GM23338 (cell line): ENCODE results near the gene CADM4. TPM values are rescaled to one million over a fixed set of nuclear protein-coding genes. Genes with fewer than 3 reads are reported as not detected.
A peak's percentile ranks its signal among the peaks of the same experiment; 100 is the strongest.

Experiments used
- ATAC-seq: fragments of 200-7000 bp; cut with Tn5 transposase; 3 replicates; pipeline ENCODE4 v1.9.1; 2020
- DNase-seq: peaks from one replicate; pipeline ENCODE4 v3.0.0-alpha.2; 2015; ENCODE audit warnings: low spot score
- H2AFZ ChIP-seq: fragments of 200-600 bp; sonication (generic); 2 replicates; pipeline ENCODE4 v1.8.0; 2016; ENCODE audit warnings: antibody characterized with exemption, mild to moderate bottlenecking, moderate library complexity
- H3F3A ChIP-seq: fragments of 200-600 bp; sonication (generic); replicated peaks from 2 replicates; pipeline ENCODE4 v1.8.0; 2017; ENCODE audit warnings: antibody characterized with exemption, mixed run types, low read depth
- H3K27ac ChIP-seq: fragments of 200-600 bp; sonication (generic); 2 replicates; pipeline ENCODE4 v1.6.1; 2016; ENCODE audit warnings: low read depth
- H3K27me3 ChIP-seq: fragments of 200-600 bp; sonication (generic); 2 replicates; pipeline ENCODE4 v1.8.0; 2016; ENCODE audit warnings: mild to moderate bottlenecking, mixed run types, moderate library complexity; ENCODE audit not compliant: insufficient read depth
- H3K36me3 ChIP-seq: fragments of 200-600 bp; sonication (generic); 2 replicates; pipeline ENCODE4 v1.8.0; 2016; ENCODE audit warnings: mild to moderate bottlenecking; ENCODE audit not compliant: insufficient read depth
- H3K4me1 ChIP-seq: fragments of 200-600 bp; sonication (generic); 2 replicates; pipeline ENCODE4 v1.8.0; 2016; ENCODE audit warnings: mild to moderate bottlenecking, moderate library complexity; ENCODE audit not compliant: insufficient read depth
- H3K4me2 ChIP-seq: fragments of 200-600 bp; sonication (generic); 2 replicates; pipeline ENCODE4 v1.7.1; 2017; ENCODE audit warnings: mixed run types
- H3K4me3 ChIP-seq: fragments of 200-600 bp; sonication (generic); 2 replicates; pipeline ENCODE4 v1.6.1; 2016; ENCODE audit warnings: mixed run types
- H3K79me2 ChIP-seq: fragments of 200-600 bp; sonication (generic); replicated peaks from 2 replicates; pipeline ENCODE4 v1.8.0; 2017; ENCODE audit warnings: mild to moderate bottlenecking; ENCODE audit not compliant: insufficient read depth
- H3K9me2 ChIP-seq: fragments of 200-600 bp; sonication (generic); 2 replicates; pipeline ENCODE4 v1.8.0; 2017; ENCODE audit not compliant: insufficient read depth
- H4K20me1 ChIP-seq: fragments of 200-600 bp; sonication (generic); replicated peaks from 2 replicates; pipeline ENCODE4 v1.8.0; 2017; ENCODE audit warnings: mild to moderate bottlenecking; ENCODE audit not compliant: insufficient read depth
- H3K27ac Mint-ChIP-seq: 2 replicates; pipeline ENCODE4 v1.8.0; 2020; ENCODE audit warnings: inconsistent platforms, mild to moderate bottlenecking, moderate library complexity, mixed read lengths
- H3K27me3 Mint-ChIP-seq: 3 replicates; pipeline ENCODE4 v1.8.0; 2022; ENCODE audit warnings: low read depth, mild to moderate bottlenecking, moderate library complexity, mixed read lengths, inconsistent platforms; ENCODE audit not compliant: insufficient read depth, poor library complexity
- H3K36me3 Mint-ChIP-seq: 3 replicates; pipeline ENCODE4 v1.8.0; 2021; ENCODE audit warnings: low read depth, mild to moderate bottlenecking, inconsistent platforms, moderate library complexity, mixed read lengths
- H3K4me1 Mint-ChIP-seq: 3 replicates; pipeline ENCODE4 v1.8.0; 2020; ENCODE audit warnings: mild to moderate bottlenecking, inconsistent platforms, mixed read lengths
- H3K4me3 Mint-ChIP-seq: 3 replicates; pipeline ENCODE4 v1.8.0; 2021; ENCODE audit warnings: moderate library complexity, mild to moderate bottlenecking, inconsistent platforms, mixed read lengths
- H3K9me3 Mint-ChIP-seq: 3 replicates; pipeline ENCODE4 v1.8.0; 2020; ENCODE audit warnings: moderate library complexity, mild to moderate bottlenecking, inconsistent platforms, mixed read lengths
- CREB1 ChIP-seq: fragments of 250-450 bp; sonication (Bioruptor Pico); IDR thresholded peaks from 2 replicates; pipeline ENCODE4 v1.5.0; 2020; ENCODE audit warnings: low read depth, mild to moderate bottlenecking, moderate library complexity
- CTCF ChIP-seq, 2 experiments: fragments of 200-600 bp in 1 of 2; sonication (generic) in 1 of 2; conservative IDR thresholded peaks; 2 replicates each; pipeline versions ENCODE4 v1.5.1 to v1.6.1; 2016 to 2017; ENCODE audit warnings: antibody characterized with exemption in 2 of 2, low read depth in 2 of 2, mild to moderate bottlenecking in 2 of 2, moderate library complexity in 1 of 2
- ETS1 ChIP-seq: IDR thresholded peaks from 2 replicates; pipeline ENCODE4 v1.6.1; 2016; ENCODE audit warnings: antibody characterized with exemption
- EZH2 ChIP-seq: fragments of 200-600 bp; sonication (generic); IDR thresholded peaks from one replicate; pipeline ENCODE4 v1.8.0; 2017; ENCODE audit warnings: antibody characterized with exemption, mild to moderate bottlenecking, low read depth; ENCODE audit not compliant: unreplicated experiment
- EZH2phosphoT487 ChIP-seq: fragments of 200-600 bp; sonication (generic); IDR thresholded peaks from one replicate; pipeline ENCODE4 v1.8.1; 2018; ENCODE audit warnings: antibody characterized with exemption; ENCODE audit not compliant: unreplicated experiment
- JUNB ChIP-seq: IDR thresholded peaks from one replicate; pipeline ENCODE4 v1.6.1; 2016; ENCODE audit warnings: antibody characterized with exemption; ENCODE audit not compliant: unreplicated experiment
- NANOG ChIP-seq: IDR thresholded peaks from 2 replicates; pipeline ENCODE4 v1.6.1; 2016; ENCODE audit warnings: antibody characterized with exemption, borderline replicate concordance
- POLR2AphosphoS5 ChIP-seq: IDR thresholded peaks from 2 replicates; pipeline ENCODE4 v1.6.1; 2016; ENCODE audit warnings: antibody characterized with exemption, low read depth
- REST ChIP-seq: IDR thresholded peaks from one replicate; pipeline ENCODE4 v1.6.1; 2018; ENCODE audit warnings: antibody characterized with exemption; ENCODE audit not compliant: unreplicated experiment
- STAT1 ChIP-seq: IDR thresholded peaks from one replicate; pipeline ENCODE4 v1.6.1; 2016; ENCODE audit warnings: antibody characterized with exemption; ENCODE audit not compliant: unreplicated experiment
- ZNF114 ChIP-seq: fragments of 250-450 bp; sonication (Bioruptor Pico); IDR thresholded peaks from 2 replicates; pipeline ENCODE4 v1.5.0; 2020; ENCODE audit warnings: mild to moderate bottlenecking, moderate library complexity
- ZNF331 ChIP-seq: fragments of 250-450 bp; sonication (Bioruptor Pico); IDR thresholded peaks from 2 replicates; pipeline ENCODE4 v1.5.0; 2020; ENCODE audit warnings: low read depth, mild to moderate bottlenecking, moderate library complexity
- polyA plus RNA-seq: library from polyadenylated mRNA; unstranded; fragments of >200 nt; fragmentation: Nextera tagmentation; extraction: Ambion mirVana; gene quantifications from 2 replicates; pipeline ENCODE4 v1.2.1, GENCODE V29; 2016
- total RNA-seq: library from RNA; depleted of rRNA; stranded (reverse); fragments of >200 nt; shearing (Covaris generic); gene quantifications from 2 replicates; pipeline ENCODE4 v1.2.3, GENCODE V29; 2014

Gene CADM4
- total and polyA plus RNA-seq, 2 experiments from 2014 or later = 3.7 to 21.2 TPM

GRCh38 chr19:43598445-43599240 lies 41.0 kb downstream of the CADM4 start:
- no peak for DNase-seq
- peaks cover 23% of the 10 kb centered on the region for H3K79me2 ChIP-seq

More at GRCh38 chr19:43598445-43599240, 41.0 kb downstream of the CADM4 start:
- H3K27me3 ChIP-seq = no peaks in the 10 kb centered on the region
- no peak for ATAC-seq
- H3F3A ChIP-seq = 0 out of 2 replicates have a peak, but pooled peaks cover 11% of the 10 kb centered on the region
- TF ChIP-seq JUNB = no peak
- TF ChIP-seq ETS1 = no peak
- no peak for TF ChIP-seq STAT1
- TF ChIP-seq POLR2AphosphoS5 = no peak
- TF ChIP-seq EZH2phosphoT487 = no peak
- no peak for TF ChIP-seq CTCF (conservative IDR thresholded peaks at IDR 0.05; ENCODE audit: low read depth in 2 of 2)
- TF ChIP-seq CREB1 (CRISPR knock-in tag) = no peak
- no peak for TF ChIP-seq EZH2
- TF ChIP-seq ZNF331 = no peak
- TF ChIP-seq ZNF114 = no peak
- TF ChIP-seq REST = no peak
- TF ChIP-seq NANOG = no peak
- no peak overlapping the region for H3K27ac ChIP-seq
- no peak overlapping the region for H3K4me2 ChIP-seq
- Mint-ChIP-seq H3K4me3 (peak overlapping the region; percentile 16; the same call in 1 of the 3 replicates), H3K27ac (no peak overlapping the region), H3K4me1 (peaks cover 14% of the 10 kb centered on the region), H3K9me3 (peaks cover 2% of the 10 kb centered on the region; the same call in 2 of the 3 replicates), H3K27me3 (peaks cover 14% of the 10 kb centered on the region), H3K36me3 (peaks cover 9% of the 10 kb centered on the region)
- no peak overlapping the region for H3K4me3 ChIP-seq
- H4K20me1 ChIP-seq = peaks cover 8% of the 10 kb centered on the region; the same call in 1 of the 2 replicates
- H2AFZ ChIP-seq = no peak overlapping the region
- H3K36me3 ChIP-seq = peaks cover 7% of the 10 kb centered on the region; the same call in 1 of the 2 replicates
- H3K9me2 ChIP-seq = no peaks in the 10 kb centered on the region
- H3K4me1 ChIP-seq = peaks cover 10% of the 10 kb centered on the region
